Heart left ventricle (tissue), 16 donors: ENCODE data around the gene RNF38. TPM values are rescaled to one million over a fixed set of nuclear protein-coding genes. Genes with fewer than 3 reads are reported as not detected.
A peak's percentile ranks its signal among the peaks of the same experiment; 100 is the strongest.
"Not testable (repeated sequence)": the region's sequence is repeated elsewhere in the genome, so short reads cannot be mapped to it uniquely, and the experiment has no call there.

ENCODE experiments used
- ATAC-seq, 4 donors: fragments of 200-7000 bp; cut with Tn5 transposase; one replicate each; pipeline ENCODE4 v1.9.1; 2020 to 2022; ENCODE audit warnings: moderate library complexity in 4 of 4, mild to moderate bottlenecking in 3 of 4, moderate number of reproducible peaks in 1 of 4
- DNase-seq, 5 donors: peaks; one replicate each; pipeline ENCODE4 v3.0.0-alpha.2; 2020
- H3K27ac ChIP-seq, 12 donors: fragments of 200-600 bp; sonication (generic) in 4 of 12; one replicate each; pipeline versions ENCODE4 v1.5.0 to v1.8.0; 2016 to 2022; ENCODE audit warnings: mild to moderate bottlenecking in 2 of 12
- H3K27me3 ChIP-seq, 9 donors: fragments of 200-600 bp; sonication (generic) in 2 of 9; one replicate each; pipeline versions ENCODE4 v1.5.1 to v1.8.0; 2016 to 2022; ENCODE audit warnings: mild to moderate bottlenecking in 3 of 9
- H3K36me3 ChIP-seq, 9 donors: fragments of 200-600 bp; sonication (generic) in 2 of 9; one replicate each; pipeline versions ENCODE4 v1.5.0 to v1.8.0; 2018 to 2022; ENCODE audit warnings: mild to moderate bottlenecking in 2 of 9
- H3K4me1 ChIP-seq, 12 donors: fragments of 200-600 bp; sonication (generic) in 4 of 12; one replicate each; pipeline versions ENCODE4 v1.5.0 to v1.8.0; 2016 to 2022; ENCODE audit warnings: mild to moderate bottlenecking in 3 of 12
- H3K4me3 ChIP-seq, 12 donors: fragments of 200-600 bp; sonication (generic) in 4 of 12; one replicate each; pipeline versions ENCODE4 v1.5.0 to v1.8.0; 2017 to 2022; ENCODE audit warnings: mild to moderate bottlenecking in 9 of 12, moderate library complexity in 4 of 12
- H3K9me3 ChIP-seq, 12 donors: fragments of 200-600 bp; sonication (generic) in 4 of 12; one replicate each; pipeline versions ENCODE4 v1.5.0 to v1.8.0; 2016 to 2022; ENCODE audit warnings: mild to moderate bottlenecking in 1 of 12
- CTCF ChIP-seq, 12 donors: fragments of 200-600 bp; sonication (generic) in 4 of 12; IDR thresholded peaks; one replicate each; pipeline versions ENCODE4 v1.5.0 to v1.8.0; 2018 to 2022; ENCODE audit warnings: antibody characterized with exemption in 12 of 12, mild to moderate bottlenecking in 5 of 12
- POLR2A ChIP-seq, 2 donors: fragments of 450-650 bp; IDR thresholded peaks; one replicate each; pipeline ENCODE4 v1.6.1; 2017; ENCODE audit warnings: antibody characterized with exemption in 2 of 2, mild to moderate bottlenecking in 2 of 2, moderate library complexity in 2 of 2
- WGBS, 4 donors: extraction: QIAGEN DNeasy Blood & Tissue Kit in 2 of 4; methylation state at CpG; one replicate each; pipeline versions ENCODE4 v1.1.5 to v1.1.7; 2013 to 2018; 5-methylcytosine and 5-hydroxymethylcytosine counted together
- intact Hi-C, 10 donors: fragments of 100-400 bp; cut with DNase I; formaldehyde crosslinking; loops; one replicate each; pipeline versions ENCODE4 v1.11.1 to v1.14.2; 2022
- long read RNA-seq, 3 donors: library from polyadenylated mRNA; unstranded; transcript quantifications; one replicate each; pipeline ENCODE4 v2.0.0, GENCODE V29; 2020 to 2021
- polyA plus RNA-seq, 2 donors: library from polyadenylated mRNA; stranded (reverse); fragments of 200-250 nt; gene quantifications; one replicate each; pipeline ENCODE4 v1.2.3, GENCODE V29; 2013
- total RNA-seq, 9 donors: library from RNA; depleted of rRNA in 2 of 9; stranded (reverse); fragments of >200 nt in 2 of 9; fragmentation: NEBNext Ultra II Directional in 3 of 9; extraction: Animal tissue kit (Norgen Biotek cat#: 25700) in 3 of 9; gene quantifications; one replicate each; pipeline versions ENCODE4 v1.1.0 to v1.2.4, GENCODE V29; 2016 to 2023
- donor health status: ischemic (EF 13 %, LVEDD 7.1; RV severe dilation, severe dysfunction).
- donor health status: healthy with polysubstance abuse.
- donor health status: DM: no; HTN: yes; CAD: no.
- donor health status: DM: no; HTN: no; CAD: no.
- donor health status: ischemic (EF 25% LVEDD 6.9; RV normal size, moderate dysfunction).
- donor health status: ischemic (EF 25% LVEDD 5.7; RV mildly dilated, moderate dysfunction).
- donor health status: healthy.
- donor health status: DM: yes; HTN: yes; CAD: no.
- donor health status: ischemic (EF 35%, LVEDD 5.7; RV mildly dilated, moderate dysfunction).
- donor health status: nonischemic (EF 11% LVEDD 7.7; RV severe dilation, severe dysfunction).
- donor health status: DM: yes; HTN: yes; CAD: no.
- donor health status: PGD.
- donor health status: ischemic (EF 29% LVEDD 5.4; RV normal size, mild dysfunction).
- donor health status: nonischemic (EF 23%, LVEDD 6.1; RV moderate dilation, normal function).

The RNF38 gene
- total RNA-seq (10 to 100 TPM; 21.7 to 49.0 (median 33.9) TPM), polyA plus RNA-seq (10 to 100 TPM in 1 of 2 donors, 1 to 10 TPM in 1; 6.0 to 16.7 TPM)
- long read RNA-seq, donor 1, full-length matches to known transcripts, result 2 of 6 reads
- long read RNA-seq, donor 1, partial matches to known transcripts, result 1 of 6 reads
- long read RNA-seq, donor 1, other reads (novel, unspliced or antisense), result 3 of 6 reads
- long read RNA-seq, donor 2, partial matches to known transcripts, result 2 of 6 reads
- long read RNA-seq, donor 2, other reads (novel, unspliced or antisense), result 4 of 6 reads
- long read RNA-seq, donor 3, full-length matches to known transcripts, result 2 of 15 reads
- long read RNA-seq, donor 3, partial matches to known transcripts, result 10 of 15 reads
- long read RNA-seq, donor 3, other reads (novel, unspliced or antisense), result 3 of 15 reads

- ATAC-seq, result no peak
- intact Hi-C loops, result loop anchor here in 3 of 10 donors (5.0 to 10.0 kb wide), 2 partner anchors 85 to 87 kb away; no protein-coding TSS in a partner anchor
- Histone ChIP-seq H3K4me3 (peak within 1 kb of the TSS; percentile 76 to 88 (median 84)), H3K4me1 (peaks cover 0 to 58% (median 24%) of the 10 kb centered on the region in 12 donors), H3K27me3 (no peaks in the 10 kb centered on the region), H3K27ac (peak within 1 kb of the TSS; percentile 72 to 96 (median 92)), H3K9me3 (peaks cover 0 to 3% (median 0%) of the 10 kb centered on the region in 12 donors), H3K36me3 (no peaks in the 10 kb centered on the region)
- no peak for DNase-seq
- TF ChIP-seq POLR2A (IDR thresholded peaks at IDR 0.05) (no peak), CTCF (IDR thresholded peaks at IDR 0.05) (no peak)
- 0 to 1% (median 0%) methylated on average over 11 to 12 of the region's 12 CpGs for WGBS, 4 donors
These were observed at the start of gene RNF38 for GRCh38 chr9:36399980-36400331. RNF38 (minus strand) TSS chr9:36400269; CDS start chr9:36400108, 161 bp downstream.

GRCh38 chr9:36448555-36448954 is 48.5 kb upstream of the RNF38 start:
- 56 to 75% (median 60%) methylated on average over 9 of the region's 9 CpGs for WGBS, 4 donors
- intact Hi-C loops, result loop anchor here in 4 of 10 donors (5.0 to 10.0 kb wide), 3 partner anchors 41 to 109 kb away; no protein-coding TSS in a partner anchor
- not testable (repeated sequence) for DNase-seq, ATAC-seq, H3K27me3 ChIP-seq, H3K27ac ChIP-seq, H3K36me3 ChIP-seq, H3K4me3 ChIP-seq, H3K9me3 ChIP-seq
- H3K4me1 ChIP-seq, result peaks cover 0 to 42% (median 15%) of the 10 kb centered on the region in 12 donors

- TF ChIP-seq POLR2A (IDR thresholded peaks at IDR 0.05) (no peak), CTCF (IDR thresholded peaks at IDR 0.05) (no peak)
- intact Hi-C loops, result loop anchor here in 4 of 10 donors (5.0 to 10.0 kb wide), 3 partner anchors 41 to 109 kb away; no protein-coding TSS in a partner anchor
- peaks cover 0 to 42% (median 15%) of the 10 kb centered on the region in 12 donors for H3K4me1 ChIP-seq
- H3K4me3 ChIP-seq, result no peak overlapping the region
- no peak for DNase-seq
- ATAC-seq, result peak in 1 of 4 donors; percentile 16
- WGBS, 4 donors, result 50 to 73% (median 63%) methylated on average over 1 of the region's 1 CpG
- H3K36me3 ChIP-seq, result no peaks in the 10 kb centered on the region
- no peak overlapping the region for H3K27ac ChIP-seq
- H3K9me3 ChIP-seq, result no peaks in the 10 kb centered on the region
- H3K27me3 ChIP-seq, result no peaks in the 10 kb centered on the region
These were observed 47.9 kb upstream of the RNF38 start for GRCh38 chr9:36448017-36448416.

- 90 to 99% (median 95%) methylated on average over 8 to 10 of the region's 10 CpGs for WGBS, 4 donors
- ATAC-seq, H3K27me3 ChIP-seq, H3K36me3 ChIP-seq, H3K27ac ChIP-seq, H3K4me3 ChIP-seq, H3K9me3 ChIP-seq, DNase-seq: not testable (repeated sequence)
- intact Hi-C loops, result loop anchor here in 4 of 10 donors (5.0 to 10.0 kb wide), 3 partner anchors 39 to 111 kb away; no protein-coding TSS in a partner anchor
- peaks cover 0 to 49% (median 22%) of the 10 kb centered on the region in 12 donors for H3K4me1 ChIP-seq
These were observed 46.6 kb upstream of the RNF38 start for GRCh38 chr9:36446678-36447077.

- Histone ChIP-seq H3K9me3 (no peaks in the 10 kb centered on the region), H3K4me3 (no peak overlapping the region), H3K27me3 (no peaks in the 10 kb centered on the region), H3K4me1 (peaks cover 0 to 54% (median 27%) of the 10 kb centered on the region in 12 donors), H3K36me3 (no peaks in the 10 kb centered on the region), H3K27ac (no peak overlapping the region)
- 66 to 76% (median 73%) methylated on average over 5 of the region's 5 CpGs for WGBS, 4 donors
- DNase-seq (no peak), ATAC-seq (no peak)
- intact Hi-C loops, result loop anchor here in 4 of 10 donors (5.0 to 10.0 kb wide), 3 partner anchors 39 to 111 kb away; no protein-coding TSS in a partner anchor
- no peak for TF ChIP-seq CTCF (IDR thresholded peaks at IDR 0.05)
- no peak for TF ChIP-seq POLR2A (IDR thresholded peaks at IDR 0.05)
These were observed 45.8 kb upstream of the RNF38 start for GRCh38 chr9:36445800-36446361.
